ENCODE results near the gene TKTL1. TPM values are rescaled to one million over a fixed set of nuclear protein-coding genes. Genes with fewer than 3 reads are reported as not detected.

The TKTL1 gene
- total RNA-seq, 1 experiment from 2014 or later: not detected

GRCh38 chrX:154365997-154366665 is 70.5 kb downstream of the TKTL1 start:
- Histone ChIP-seq H3K9me2 (replicated peaks; ENCODE audit: insufficient read depth, low read length) (no peaks in the 10 kb centered on the region), H3K4me1 (ENCODE audit: low read length) (peaks cover 15% of the 10 kb centered on the region), H3K9ac (ENCODE audit: low read length) (no peak overlapping the region), H3K27me3 (ENCODE audit: low read length) (no peaks in the 10 kb centered on the region), H3K27ac (ENCODE audit: low read length) (no peak overlapping the region), H3K9me3 (ENCODE audit: low read length) (no peaks in the 10 kb centered on the region), H2AFZ (ENCODE audit: low read length) (no peak overlapping the region), H4K20me1 (ENCODE audit: insufficient read depth, low read depth, low read length) (no peaks in the 10 kb centered on the region), H3K36me3 (ENCODE audit: insufficient read depth, low read length) (no peaks in the 10 kb centered on the region), H3K4me2 (ENCODE audit: low read depth, low read length, poor library complexity, severe bottlenecking) (no peak overlapping the region), H3K79me2 (ENCODE audit: low read length) (peaks cover 18% of the 10 kb centered on the region), H3K4me3 (ENCODE audit: low read length) (no peak overlapping the region)
- DNase-seq: no peak

GRCh38 chrX:154366666-154367055 is 71.1 kb downstream of the TKTL1 start:
- H3K27me3 ChIP-seq (ENCODE audit: low read length): no peaks in the 10 kb centered on the region
- H3K9ac ChIP-seq (ENCODE audit: low read length): no peak overlapping the region
- no peak overlapping the region for H2AFZ ChIP-seq (ENCODE audit: low read length)
- no peak overlapping the region for H3K27ac ChIP-seq (ENCODE audit: low read length)
- no peaks in the 10 kb centered on the region for H3K9me3 ChIP-seq (ENCODE audit: low read length)
- H3K9me2 ChIP-seq (replicated peaks; ENCODE audit: insufficient read depth, low read length): no peaks in the 10 kb centered on the region
- DNase-seq: no peak
- H4K20me1 ChIP-seq (ENCODE audit: insufficient read depth, low read depth, low read length): no peaks in the 10 kb centered on the region
- peaks cover 16% of the 10 kb centered on the region for H3K4me1 ChIP-seq (ENCODE audit: low read length)
- H3K4me2 ChIP-seq (ENCODE audit: low read depth, low read length, poor library complexity, severe bottlenecking): no peak overlapping the region
- peaks cover 18% of the 10 kb centered on the region for H3K79me2 ChIP-seq (ENCODE audit: low read length)
- H3K4me3 ChIP-seq (ENCODE audit: low read length): no peak overlapping the region
- H3K36me3 ChIP-seq (ENCODE audit: insufficient read depth, low read length): no peaks in the 10 kb centered on the region

GRCh38 chrX:154367474-154368308 is 72.1 kb downstream of the TKTL1 start:
- H3K27me3 ChIP-seq (ENCODE audit: low read length): no peaks in the 10 kb centered on the region
- no peak for DNase-seq
- H3K9ac ChIP-seq (ENCODE audit: low read length): no peak overlapping the region
- no peaks in the 10 kb centered on the region for H4K20me1 ChIP-seq (ENCODE audit: insufficient read depth, low read depth, low read length)
- H3K36me3 ChIP-seq (ENCODE audit: insufficient read depth, low read length): no peaks in the 10 kb centered on the region
- peaks cover 21% of the 10 kb centered on the region for H3K4me1 ChIP-seq (ENCODE audit: low read length)
- H3K4me3 ChIP-seq (ENCODE audit: low read length): no peak overlapping the region
- H3K9me2 ChIP-seq (replicated peaks; ENCODE audit: insufficient read depth, low read length): no peaks in the 10 kb centered on the region
- H3K27ac ChIP-seq (ENCODE audit: low read length): no peak overlapping the region
- no peak overlapping the region for H3K4me2 ChIP-seq (ENCODE audit: low read depth, low read length, poor library complexity, severe bottlenecking)
- peaks cover 18% of the 10 kb centered on the region for H3K79me2 ChIP-seq (ENCODE audit: low read length)
- no peak overlapping the region for H2AFZ ChIP-seq (ENCODE audit: low read length)
- H3K9me3 ChIP-seq (ENCODE audit: low read length): no peaks in the 10 kb centered on the region

- peak overlapping the region; percentile 75; the same call in 1 of the 2 replicates for H3K4me3 ChIP-seq (ENCODE audit: low read length)
- H3K9ac ChIP-seq (ENCODE audit: low read length): peak overlapping the region; percentile 79
- peak; percentile 63 for DNase-seq
- no peak overlapping the region for H2AFZ ChIP-seq (ENCODE audit: low read length)
- H3K27me3 ChIP-seq (ENCODE audit: low read length): no peaks in the 10 kb centered on the region
- H3K9me3 ChIP-seq (ENCODE audit: low read length): no peaks in the 10 kb centered on the region
- peak overlapping the region; percentile 88 for H3K4me2 ChIP-seq (ENCODE audit: low read depth, low read length, poor library complexity, severe bottlenecking)
- no peak overlapping the region for H3K27ac ChIP-seq (ENCODE audit: low read length)
- H3K36me3 ChIP-seq (ENCODE audit: insufficient read depth, low read length): no peaks in the 10 kb centered on the region
- peaks cover 18% of the 10 kb centered on the region for H3K79me2 ChIP-seq (ENCODE audit: low read length)
- no peaks in the 10 kb centered on the region for H4K20me1 ChIP-seq (ENCODE audit: insufficient read depth, low read depth, low read length)
- no peaks in the 10 kb centered on the region for H3K9me2 ChIP-seq (replicated peaks; ENCODE audit: insufficient read depth, low read length)
- H3K4me1 ChIP-seq (ENCODE audit: low read length): peaks cover 26% of the 10 kb centered on the region
These were observed 73.2 kb downstream of the TKTL1 start for GRCh38 chrX:154368630-154369448.

GRCh38 chrX:154369449-154370299 is 74.1 kb downstream of the TKTL1 start:
- Histone ChIP-seq H3K9ac (ENCODE audit: low read length) (peak overlapping the region; percentile 79), H3K36me3 (ENCODE audit: insufficient read depth, low read length) (no peaks in the 10 kb centered on the region), H3K4me3 (ENCODE audit: low read length) (peak overlapping the region; percentile 75), H3K9me3 (ENCODE audit: low read length) (no peaks in the 10 kb centered on the region), H3K9me2 (replicated peaks; ENCODE audit: insufficient read depth, low read length) (no peaks in the 10 kb centered on the region), H2AFZ (ENCODE audit: low read length) (no peak overlapping the region), H3K79me2 (ENCODE audit: low read length) (peaks cover 18% of the 10 kb centered on the region), H4K20me1 (ENCODE audit: insufficient read depth, low read depth, low read length) (no peaks in the 10 kb centered on the region), H3K4me2 (ENCODE audit: low read depth, low read length, poor library complexity, severe bottlenecking) (peak overlapping the region; percentile 88), H3K4me1 (ENCODE audit: low read length) (peaks cover 30% of the 10 kb centered on the region), H3K27ac (ENCODE audit: low read length) (peak overlapping the region; percentile 62), H3K27me3 (ENCODE audit: low read length) (no peaks in the 10 kb centered on the region)
- DNase-seq: peak; percentile 47

- H3K27me3 ChIP-seq (ENCODE audit: low read length): no peaks in the 10 kb centered on the region
- H2AFZ ChIP-seq (ENCODE audit: low read length): no peak overlapping the region
- peak overlapping the region; percentile 88 for H3K4me2 ChIP-seq (ENCODE audit: low read depth, low read length, poor library complexity, severe bottlenecking)
- no peaks in the 10 kb centered on the region for H3K36me3 ChIP-seq (ENCODE audit: insufficient read depth, low read length)
- no peaks in the 10 kb centered on the region for H3K9me3 ChIP-seq (ENCODE audit: low read length)
- H3K27ac ChIP-seq (ENCODE audit: low read length): peak overlapping the region; percentile 62
- no peaks in the 10 kb centered on the region for H3K9me2 ChIP-seq (replicated peaks; ENCODE audit: insufficient read depth, low read length)
- H4K20me1 ChIP-seq (ENCODE audit: insufficient read depth, low read depth, low read length): no peaks in the 10 kb centered on the region
- peak overlapping the region; percentile 75 for H3K4me3 ChIP-seq (ENCODE audit: low read length)
- H3K4me1 ChIP-seq (ENCODE audit: low read length): peaks cover 30% of the 10 kb centered on the region
- peak; percentile 64 for DNase-seq
- H3K9ac ChIP-seq (ENCODE audit: low read length): peak overlapping the region; percentile 79
- H3K79me2 ChIP-seq (ENCODE audit: low read length): peaks cover 18% of the 10 kb centered on the region
These were observed 74.9 kb downstream of the TKTL1 start for GRCh38 chrX:154370300-154371016.

- H3K36me3 ChIP-seq (ENCODE audit: insufficient read depth, low read length): no peaks in the 10 kb centered on the region
- peak; percentile 96 for DNase-seq
- H3K27me3 ChIP-seq (ENCODE audit: low read length): no peaks in the 10 kb centered on the region
- H3K27ac ChIP-seq (ENCODE audit: low read length): no peak overlapping the region
- no peaks in the 10 kb centered on the region for H3K9me3 ChIP-seq (ENCODE audit: low read length)
- peak overlapping the region; percentile 79 for H3K9ac ChIP-seq (ENCODE audit: low read length)
- H4K20me1 ChIP-seq (ENCODE audit: insufficient read depth, low read depth, low read length): no peaks in the 10 kb centered on the region
- H3K4me2 ChIP-seq (ENCODE audit: low read depth, low read length, poor library complexity, severe bottlenecking): peak overlapping the region; percentile 88
- H3K4me1 ChIP-seq (ENCODE audit: low read length): peaks cover 30% of the 10 kb centered on the region
- H3K9me2 ChIP-seq (replicated peaks; ENCODE audit: insufficient read depth, low read length): no peaks in the 10 kb centered on the region
- H3K4me3 ChIP-seq (ENCODE audit: low read length): peak overlapping the region; percentile 75
- H2AFZ ChIP-seq (ENCODE audit: low read length): no peak overlapping the region
- peaks cover 18% of the 10 kb centered on the region for H3K79me2 ChIP-seq (ENCODE audit: low read length)
These were observed 75.6 kb downstream of the TKTL1 start for GRCh38 chrX:154371017-154371788.

Measured in Karpas-422 (cell line).